Spleen (tissue), 11 donors: ENCODE data around the gene SSRP1. TPM values are rescaled to one million over a fixed set of nuclear protein-coding genes. Genes with fewer than 3 reads are reported as not detected.

Source experiments
- DNase-seq: peaks from one replicate; pipeline ENCODE4 v3.0.0-alpha.2; 2020
- H3K27ac ChIP-seq, 8 donors: fragments of 200-600 bp; sonication (generic) in 7 of 8; 1 replicate in 4 of 8; 2 replicates in 4 of 8; pipeline versions ENCODE4 v1.5.0 to v1.8.0; 2016 to 2021; ENCODE audit warnings: inconsistent platforms in 4 of 8, mild to moderate bottlenecking in 4 of 8, moderate library complexity in 1 of 8
- H3K27me3 ChIP-seq, 7 donors: fragments of 200-600 bp; sonication (generic) in 6 of 7; replicated peaks in 1 of 7; 1 replicate in 4 of 7; 2 replicates in 3 of 7; pipeline versions ENCODE4 v1.5.0 to v1.8.0; 2016 to 2021; ENCODE audit warnings: inconsistent platforms in 3 of 7, mild to moderate bottlenecking in 1 of 7
- H3K36me3 ChIP-seq, 6 donors: fragments of 200-600 bp; sonication (generic) in 5 of 6; 1 replicate in 4 of 6; 2 replicates in 2 of 6; pipeline versions ENCODE4 v1.5.0 to v1.8.0; 2016 to 2021; ENCODE audit warnings: inconsistent platforms in 2 of 6
- H3K4me1 ChIP-seq, 6 donors: fragments of 200-600 bp; sonication (generic) in 5 of 6; 1 replicate in 3 of 6; 2 replicates in 3 of 6; pipeline versions ENCODE4 v1.5.0 to v1.8.0; 2016 to 2021; ENCODE audit warnings: inconsistent platforms in 3 of 6
- H3K4me3 ChIP-seq, 8 donors: fragments of 200-600 bp; sonication (generic) in 7 of 8; 1 replicate in 4 of 8; 2 replicates in 4 of 8; pipeline versions ENCODE4 v1.5.0 to v1.8.0; 2016 to 2021; ENCODE audit warnings: inconsistent platforms in 4 of 8, mild to moderate bottlenecking in 4 of 8, moderate library complexity in 2 of 8
- H3K9me3 ChIP-seq, 8 donors: fragments of 200-600 bp; sonication (generic) in 7 of 8; 1 replicate in 4 of 8; 2 replicates in 4 of 8; pipeline versions ENCODE4 v1.5.0 to v1.8.0; 2016 to 2021; ENCODE audit warnings: inconsistent platforms in 4 of 8
- POLR2A ChIP-seq, 3 donors: fragments of 450-650 bp; IDR thresholded peaks; one replicate each; pipeline ENCODE4 v1.5.1; 2017; ENCODE audit warnings: antibody characterized with exemption in 3 of 3, mild to moderate bottlenecking in 1 of 3
- POLR2AphosphoS5 ChIP-seq, 3 donors: sonication (generic); formaldehyde crosslinking; IDR thresholded peaks; one replicate each; pipeline ENCODE4 v1.5.1; 2017; ENCODE audit warnings: antibody characterized with exemption in 3 of 3
- WGBS, 5 donors: extraction: QIAGEN DNeasy Blood & Tissue Kit in 3 of 5; methylation state at CpG; one replicate each; pipeline versions ENCODE4 v1.1.5 to v1.1.7; 2013 to 2018; 5-methylcytosine and 5-hydroxymethylcytosine counted together
- intact Hi-C: fragments of 100-400 bp; cut with DNase I; formaldehyde crosslinking; loops from one replicate; pipeline ENCODE4 v1.15.0; 2023; ENCODE audit warnings: low total_unique reads
- polyA plus RNA-seq, 3 donors: library from polyadenylated mRNA; stranded (reverse); fragments of 200-250 nt; gene quantifications; one replicate each; pipeline ENCODE4 v1.2.1, GENCODE V29; 2013
- total RNA-seq, 7 donors: library from RNA; depleted of rRNA in 3 of 7; stranded (reverse); fragments of >200 nt in 3 of 7; fragmentation: NEBNext Ultra II Directional in 4 of 7; extraction: Animal tissue kit (Norgen Biotek cat#: 25700) in 4 of 7; gene quantifications; one replicate each; pipeline versions ENCODE4 v1.1.0 to v1.2.1, GENCODE V29; 2016 to 2021
- TF ChIP-seq, protein P1 (sequence below), 11 experiments: fragments of 200-600 bp in 7 of 11; fragments of 450-650 bp in 4 of 11; sonication (generic) in 4 of 11; IDR thresholded peaks in 8 of 11; conservative IDR thresholded peaks in 3 of 11; 1 replicate in 7 of 11; 2 replicates in 4 of 11; pipeline versions ENCODE4 v1.4.0 to v1.8.0; 2016 to 2021; ENCODE audit warnings: antibody characterized with exemption in 11 of 11, inconsistent platforms in 4 of 11, mild to moderate bottlenecking in 1 of 11
- donor health status: healthy with polysubstance abuse.
- donor health status: DM: no; HTN: no; CAD: no; lungs with moderate emphysema.
- donor health status: DM: no; HTN: no; CAD: no.
- donor health status: Bipolar disorder and iron deficiency.
- donor health status: healthy.
- donor health status: DM: no; HTN: no; CAD: no.
- donor health status: DM: yes; HTN: yes; CAD: no.

The SSRP1 gene
- total and polyA plus RNA-seq, 10 donors, result 35.5 to 67.1 (median 51.5) TPM

DNA sequence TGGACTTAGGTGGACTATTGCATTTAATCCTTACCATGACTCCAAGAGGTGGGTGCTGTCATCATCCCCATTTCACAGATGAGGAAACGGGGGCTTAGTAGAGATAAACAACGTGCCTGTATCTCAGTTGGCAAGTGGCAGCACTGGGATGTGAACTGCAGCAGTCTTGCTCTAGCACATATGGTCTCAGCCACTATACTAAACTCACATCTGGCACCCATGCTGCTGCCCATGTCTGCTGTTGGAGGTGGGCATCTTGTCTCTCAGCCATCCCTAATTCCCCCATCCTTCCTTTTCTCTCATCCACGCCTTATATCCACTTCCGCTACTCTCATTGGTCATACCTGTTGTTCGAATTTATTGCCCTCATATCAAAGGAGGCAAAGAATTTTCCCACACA, 41.4 kb upstream of the SSRP1 start:
- no peaks in the 10 kb centered on the region for H3K36me3 ChIP-seq
- intact Hi-C loops, result no loop called here
- 62 to 80% (median 71%) methylated on average over 5 of the region's 5 CpGs for WGBS, 5 donors
- H3K27me3 ChIP-seq, result peaks cover 0 to 21% (median 0%) of the 10 kb centered on the region in 7 donors
- no peaks in the 10 kb centered on the region for H3K4me1 ChIP-seq
- no peaks in the 10 kb centered on the region for H3K9me3 ChIP-seq
- DNase-seq, result no peak
- no peak overlapping the region for H3K27ac ChIP-seq
- no peak overlapping the region for H3K4me3 ChIP-seq
- TF ChIP-seq, protein P1, sequence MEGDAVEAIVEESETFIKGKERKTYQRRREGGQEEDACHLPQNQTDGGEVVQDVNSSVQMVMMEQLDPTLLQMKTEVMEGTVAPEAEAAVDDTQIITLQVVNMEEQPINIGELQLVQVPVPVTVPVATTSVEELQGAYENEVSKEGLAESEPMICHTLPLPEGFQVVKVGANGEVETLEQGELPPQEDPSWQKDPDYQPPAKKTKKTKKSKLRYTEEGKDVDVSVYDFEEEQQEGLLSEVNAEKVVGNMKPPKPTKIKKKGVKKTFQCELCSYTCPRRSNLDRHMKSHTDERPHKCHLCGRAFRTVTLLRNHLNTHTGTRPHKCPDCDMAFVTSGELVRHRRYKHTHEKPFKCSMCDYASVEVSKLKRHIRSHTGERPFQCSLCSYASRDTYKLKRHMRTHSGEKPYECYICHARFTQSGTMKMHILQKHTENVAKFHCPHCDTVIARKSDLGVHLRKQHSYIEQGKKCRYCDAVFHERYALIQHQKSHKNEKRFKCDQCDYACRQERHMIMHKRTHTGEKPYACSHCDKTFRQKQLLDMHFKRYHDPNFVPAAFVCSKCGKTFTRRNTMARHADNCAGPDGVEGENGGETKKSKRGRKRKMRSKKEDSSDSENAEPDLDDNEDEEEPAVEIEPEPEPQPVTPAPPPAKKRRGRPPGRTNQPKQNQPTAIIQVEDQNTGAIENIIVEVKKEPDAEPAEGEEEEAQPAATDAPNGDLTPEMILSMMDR (IDR thresholded peaks at IDR 0.05 in 8 of 11, conservative IDR thresholded peaks at IDR 0.05 in 3 of 11), result no peak
- TF ChIP-seq POLR2AphosphoS5 (IDR thresholded peaks at IDR 0.05) (no peak), POLR2A (IDR thresholded peaks at IDR 0.05) (no peak)

DNA sequence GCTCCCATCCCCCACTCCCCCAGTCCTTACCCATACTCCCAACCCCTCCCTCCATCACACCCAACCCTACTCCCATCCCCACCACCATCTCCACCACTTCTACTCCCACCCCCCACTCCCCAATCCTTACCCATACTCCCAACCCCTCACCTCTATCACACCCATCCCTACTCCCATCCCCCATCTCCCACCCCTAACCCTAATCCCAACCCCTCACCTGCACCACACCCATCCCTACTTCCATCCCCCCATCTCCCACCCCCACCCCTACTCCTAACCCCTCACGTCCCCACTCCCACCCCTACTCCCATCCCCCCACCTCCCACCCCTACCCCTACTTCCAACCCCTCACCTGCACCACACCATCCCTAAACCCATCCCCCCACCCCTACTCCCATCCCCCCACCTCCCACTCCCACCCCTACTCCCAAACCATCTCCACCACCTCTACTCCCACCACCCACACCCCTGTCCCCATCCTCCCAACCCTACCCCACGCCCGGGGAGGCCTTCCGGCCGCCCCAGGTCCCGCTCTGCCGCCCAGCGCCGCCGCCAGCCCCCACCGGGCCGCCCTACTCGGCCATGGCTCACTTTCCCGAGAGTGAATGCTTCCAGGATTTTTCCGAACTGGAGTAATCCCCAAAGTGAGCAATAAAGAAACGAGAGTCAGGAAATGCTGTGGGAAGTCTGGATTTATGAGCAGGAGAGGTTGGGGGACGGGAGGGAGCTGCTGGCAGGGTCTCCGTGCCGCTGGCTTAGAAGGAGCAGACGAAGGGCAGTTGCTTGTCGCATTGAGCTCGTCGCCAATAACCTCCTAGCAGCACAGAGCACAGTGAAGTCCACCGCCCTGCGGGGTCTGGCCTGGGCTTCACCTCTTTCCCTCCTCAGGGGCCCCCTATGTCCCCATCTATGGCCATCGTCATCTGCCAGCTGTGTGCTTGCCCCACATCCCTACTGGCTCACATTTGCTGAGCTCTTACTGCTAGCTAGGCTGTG, 40.7 kb upstream of the SSRP1 start:
- H3K4me1 ChIP-seq, result no peaks in the 10 kb centered on the region
- no peaks in the 10 kb centered on the region for H3K9me3 ChIP-seq
- H3K27me3 ChIP-seq, result peaks cover 0 to 21% (median 0%) of the 10 kb centered on the region in 7 donors
- no peaks in the 10 kb centered on the region for H3K36me3 ChIP-seq
- no peak for TF ChIP-seq POLR2A (IDR thresholded peaks at IDR 0.05)
- TF ChIP-seq, protein P1 (IDR thresholded peaks at IDR 0.05 in 8 of 11, conservative IDR thresholded peaks at IDR 0.05 in 3 of 11), result no peak
- no peak for TF ChIP-seq POLR2AphosphoS5 (IDR thresholded peaks at IDR 0.05)
- no peak for DNase-seq
- intact Hi-C loops, result no loop called here
- no peak overlapping the region for H3K4me3 ChIP-seq
- WGBS, 5 donors, result 61 to 71% (median 70%) methylated on average over 26 of the region's 26 CpGs
- H3K27ac ChIP-seq, result no peak overlapping the region

DNA sequence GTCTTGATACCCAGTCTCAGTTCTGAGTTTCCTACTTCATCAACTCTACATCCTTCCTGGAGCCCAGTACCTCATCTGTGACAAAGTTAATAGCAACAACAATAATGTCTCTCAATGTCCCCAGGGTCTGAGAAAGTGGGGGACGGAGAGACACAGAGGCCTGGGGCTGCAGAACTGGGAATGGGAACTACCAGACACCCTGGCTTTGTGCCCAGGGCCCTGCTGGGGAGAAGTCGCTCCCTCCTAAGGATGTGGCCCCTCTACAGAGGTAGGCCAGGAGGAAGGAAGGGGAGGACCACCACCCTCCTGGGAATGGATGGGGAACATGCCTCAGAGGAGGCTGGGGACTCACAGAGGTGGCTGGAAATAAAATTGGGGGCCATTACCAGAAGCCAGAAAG, 39.8 kb upstream of the SSRP1 start:
- no peak for DNase-seq
- intact Hi-C loops, result no loop called here
- TF ChIP-seq POLR2AphosphoS5 (IDR thresholded peaks at IDR 0.05) (no peak), POLR2A (IDR thresholded peaks at IDR 0.05) (no peak)
- TF ChIP-seq, protein P1 (IDR thresholded peaks at IDR 0.05 in 8 of 11, conservative IDR thresholded peaks at IDR 0.05 in 3 of 11), result no peak
- Histone ChIP-seq H3K36me3 (no peaks in the 10 kb centered on the region), H3K4me1 (no peaks in the 10 kb centered on the region), H3K9me3 (no peaks in the 10 kb centered on the region), H3K27ac (no peak overlapping the region), H3K27me3 (peaks cover 0 to 21% (median 0%) of the 10 kb centered on the region in 7 donors), H3K4me3 (no peak overlapping the region)
- 27 to 47% (median 42%) methylated on average over 2 of the region's 2 CpGs for WGBS, 5 donors

DNA sequence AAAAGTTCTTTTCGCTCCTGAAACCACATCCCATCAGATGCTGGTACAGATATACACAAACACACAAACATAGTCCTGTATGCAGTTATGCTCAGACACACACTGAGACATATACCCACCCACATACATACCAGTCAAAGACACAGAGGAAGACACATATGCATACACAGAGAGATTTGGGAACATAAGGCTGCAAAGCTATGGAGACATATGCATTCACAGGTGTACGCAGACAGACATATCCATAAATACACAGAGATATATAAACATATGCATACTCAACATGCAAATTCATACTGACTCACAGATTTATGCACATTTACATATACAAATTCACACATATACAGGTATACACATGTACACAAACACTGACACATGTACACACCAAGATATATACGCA, 39.3 kb upstream of the SSRP1 start:
- H3K36me3 ChIP-seq, result no peaks in the 10 kb centered on the region
- 91 to 96% (median 93%) methylated on average over 3 of the region's 3 CpGs for WGBS, 5 donors
- H3K4me1 ChIP-seq, result no peaks in the 10 kb centered on the region
- no peaks in the 10 kb centered on the region for H3K9me3 ChIP-seq
- H3K27ac ChIP-seq, result no peak overlapping the region
- no peak overlapping the region for H3K4me3 ChIP-seq
- DNase-seq, result no peak
- TF ChIP-seq, protein P1 (IDR thresholded peaks at IDR 0.05 in 8 of 11, conservative IDR thresholded peaks at IDR 0.05 in 3 of 11), result no peak
- TF ChIP-seq POLR2A (IDR thresholded peaks at IDR 0.05) (no peak), POLR2AphosphoS5 (IDR thresholded peaks at IDR 0.05) (no peak)
- intact Hi-C loops, result no loop called here
- H3K27me3 ChIP-seq, result peaks cover 0 to 20% (median 0%) of the 10 kb centered on the region in 7 donors
